Kidney epithelial cell (primary cell): ENCODE results near the gene LYRM1. TPM values are rescaled to one million over a fixed set of nuclear protein-coding genes. Genes with fewer than 3 reads are reported as not detected.

Experiments used
- DNase-seq: peaks from one replicate; pipeline ENCODE4 v3.0.0-alpha.2; 2010; ENCODE audit warnings: low read depth
- H3K27me3 ChIP-seq: 2 replicates; pipeline ENCODE4 v1.6.0; 2011; ENCODE audit warnings: low read length; ENCODE audit not compliant: control insufficient read depth, insufficient read depth
- H3K36me3 ChIP-seq: 2 replicates; pipeline ENCODE4 v1.5.1; 2011; ENCODE audit warnings: low read length; ENCODE audit not compliant: control insufficient read depth, insufficient read depth
- H3K4me3 ChIP-seq: 2 replicates; pipeline ENCODE4 v1.5.1; 2011; ENCODE audit warnings: low read depth, mild to moderate bottlenecking, control low read depth, low read length
- total RNA-seq: library from RNA; depleted of rRNA; stranded (reverse); fragments of >200 nt; gene quantifications from 2 replicates; pipeline ENCODE4 v1.2.3, GENCODE V29; 2015
- TF ChIP-seq, protein P1 (sequence below): IDR thresholded peaks from 2 replicates; pipeline ENCODE4 v1.5.1; 2011; ENCODE audit warnings: mild to moderate bottlenecking, moderate library complexity, low read length, control low read depth, inconsistent platforms; ENCODE audit not compliant: insufficient read depth, poor library complexity, severe bottlenecking

Gene LYRM1
- total RNA-seq, 1 donor from 2014 or later, result 64.8 TPM

DNA sequence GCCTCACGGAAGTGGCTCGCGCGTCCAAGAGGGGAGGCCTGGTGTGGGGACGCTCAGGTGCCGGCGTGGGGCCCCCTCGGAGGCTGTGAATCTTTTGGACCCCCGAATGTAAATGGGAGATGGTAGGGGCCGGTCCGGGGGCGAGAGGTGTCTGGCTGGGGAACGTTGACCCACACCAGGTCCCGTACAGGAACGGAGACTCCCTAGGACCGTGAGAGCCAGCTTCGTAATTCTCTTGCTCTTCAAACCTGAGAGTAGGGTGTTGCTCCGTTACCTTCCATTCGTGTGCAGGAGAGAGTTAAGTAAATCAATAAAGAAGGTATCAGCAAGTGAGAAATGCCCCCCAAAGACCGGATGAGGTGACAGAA, 481 bp downstream of the LYRM1 start:
- no peak for DNase-seq
- Histone ChIP-seq H3K4me3 (peak overlapping the region; percentile 65), H3K36me3 (no peaks in the 10 kb centered on the region), H3K27me3 (no peaks in the 10 kb centered on the region)
- TF ChIP-seq, protein P1, sequence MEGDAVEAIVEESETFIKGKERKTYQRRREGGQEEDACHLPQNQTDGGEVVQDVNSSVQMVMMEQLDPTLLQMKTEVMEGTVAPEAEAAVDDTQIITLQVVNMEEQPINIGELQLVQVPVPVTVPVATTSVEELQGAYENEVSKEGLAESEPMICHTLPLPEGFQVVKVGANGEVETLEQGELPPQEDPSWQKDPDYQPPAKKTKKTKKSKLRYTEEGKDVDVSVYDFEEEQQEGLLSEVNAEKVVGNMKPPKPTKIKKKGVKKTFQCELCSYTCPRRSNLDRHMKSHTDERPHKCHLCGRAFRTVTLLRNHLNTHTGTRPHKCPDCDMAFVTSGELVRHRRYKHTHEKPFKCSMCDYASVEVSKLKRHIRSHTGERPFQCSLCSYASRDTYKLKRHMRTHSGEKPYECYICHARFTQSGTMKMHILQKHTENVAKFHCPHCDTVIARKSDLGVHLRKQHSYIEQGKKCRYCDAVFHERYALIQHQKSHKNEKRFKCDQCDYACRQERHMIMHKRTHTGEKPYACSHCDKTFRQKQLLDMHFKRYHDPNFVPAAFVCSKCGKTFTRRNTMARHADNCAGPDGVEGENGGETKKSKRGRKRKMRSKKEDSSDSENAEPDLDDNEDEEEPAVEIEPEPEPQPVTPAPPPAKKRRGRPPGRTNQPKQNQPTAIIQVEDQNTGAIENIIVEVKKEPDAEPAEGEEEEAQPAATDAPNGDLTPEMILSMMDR, result no peak

DNA sequence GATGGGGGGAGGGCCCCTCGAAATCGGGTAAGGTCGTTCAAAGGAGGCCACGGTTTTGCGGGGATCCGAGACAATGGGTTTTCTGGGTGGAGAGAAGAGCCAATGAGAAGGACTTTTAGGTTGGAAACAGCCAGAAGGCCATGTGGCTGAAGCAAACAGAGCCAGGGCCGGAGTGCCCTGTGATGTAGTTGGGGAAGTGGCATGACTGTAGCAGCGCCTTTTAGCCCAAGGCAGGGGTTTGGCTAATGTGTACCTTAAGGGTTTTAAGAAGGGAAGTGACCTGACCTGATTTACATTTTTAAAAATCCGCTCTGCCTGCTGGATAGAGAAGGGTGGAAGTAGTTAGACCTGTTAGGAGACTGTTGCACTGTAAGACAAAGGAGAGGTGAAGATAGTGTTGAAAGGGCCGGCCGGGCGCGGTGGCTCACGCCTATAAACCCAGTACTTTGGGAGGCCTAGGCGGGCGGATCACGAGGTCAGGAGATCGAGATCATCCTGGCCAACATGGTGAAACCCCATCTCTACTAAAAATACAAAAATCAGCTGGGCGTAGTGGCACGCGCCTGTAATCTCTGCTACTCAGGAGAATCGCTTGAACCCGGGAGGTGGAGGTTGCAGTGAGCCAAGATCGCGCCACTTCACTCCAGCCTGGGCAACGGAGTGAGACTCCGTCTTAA, 1.0 kb downstream of the LYRM1 start:
- TF ChIP-seq, protein P1, result no peak
- H3K4me3 ChIP-seq, result peak overlapping the region; percentile 65
- no peaks in the 10 kb centered on the region for H3K27me3 ChIP-seq
- no peaks in the 10 kb centered on the region for H3K36me3 ChIP-seq
- DNase-seq, result no peak

DNA sequence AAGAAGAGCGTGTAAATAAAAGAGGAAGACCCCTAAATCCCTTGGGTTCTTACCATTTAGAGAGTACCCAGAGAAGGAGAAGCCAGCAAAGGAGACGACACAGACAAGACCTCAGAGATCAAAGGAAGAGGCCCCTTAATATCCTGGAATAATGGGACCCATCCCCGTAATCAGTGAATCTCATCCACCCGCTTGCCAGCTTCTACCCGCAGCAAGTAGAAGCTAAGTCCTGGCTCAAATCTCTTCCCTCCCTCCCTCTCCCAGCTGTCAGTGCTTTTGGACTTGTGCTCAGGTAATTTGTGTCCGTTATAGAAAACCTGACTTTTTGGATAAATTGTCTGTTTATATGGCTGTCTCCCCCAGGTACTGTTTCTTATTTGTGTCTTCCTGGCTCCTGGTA, 1.9 kb downstream of the LYRM1 start:
- DNase-seq, result no peak
- Histone ChIP-seq H3K27me3 (no peaks in the 10 kb centered on the region), H3K4me3 (no peak overlapping the region), H3K36me3 (no peaks in the 10 kb centered on the region)
- TF ChIP-seq, protein P1, result no peak

DNA sequence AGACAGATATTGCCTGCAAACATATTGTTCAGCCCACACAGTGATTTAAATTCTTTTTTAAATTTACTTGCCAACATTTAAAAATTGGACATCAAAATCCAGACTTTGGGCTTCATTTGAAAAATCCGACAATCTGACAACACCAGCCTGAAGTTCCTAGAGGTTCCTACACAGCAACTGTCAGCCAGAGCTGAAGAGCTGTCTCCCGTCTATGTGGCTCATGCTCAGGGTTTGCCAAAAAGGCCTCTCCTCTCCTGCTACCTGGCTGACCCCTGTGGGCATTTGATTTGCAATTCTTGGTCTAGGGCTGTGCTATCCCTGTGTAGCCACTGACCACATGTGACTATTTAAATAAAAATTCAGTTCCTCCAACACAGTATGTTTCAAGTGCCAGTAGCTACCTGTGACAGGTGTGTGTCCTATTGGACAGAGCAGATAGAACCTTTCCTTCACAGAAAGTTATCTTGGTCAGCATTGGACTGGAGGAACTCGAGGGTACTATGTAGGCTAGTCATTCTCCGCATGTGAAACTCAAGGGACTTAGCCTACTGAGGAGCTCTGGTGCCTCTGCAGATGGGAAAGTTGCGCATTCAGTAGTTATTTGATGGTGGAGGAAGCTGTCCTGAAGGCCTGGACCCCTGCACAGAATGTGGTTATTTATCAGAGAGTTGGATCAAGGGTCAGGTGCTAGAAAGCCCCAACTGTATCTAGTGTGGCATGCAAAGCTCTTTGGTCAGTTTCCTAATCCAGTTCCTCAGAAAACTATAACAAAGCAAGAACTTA, 2.7 kb downstream of the LYRM1 start:
- no peak overlapping the region for H3K4me3 ChIP-seq
- no peaks in the 10 kb centered on the region for H3K27me3 ChIP-seq
- no peaks in the 10 kb centered on the region for H3K36me3 ChIP-seq
- DNase-seq, result no peak
- TF ChIP-seq, protein P1, result no peak

DNA sequence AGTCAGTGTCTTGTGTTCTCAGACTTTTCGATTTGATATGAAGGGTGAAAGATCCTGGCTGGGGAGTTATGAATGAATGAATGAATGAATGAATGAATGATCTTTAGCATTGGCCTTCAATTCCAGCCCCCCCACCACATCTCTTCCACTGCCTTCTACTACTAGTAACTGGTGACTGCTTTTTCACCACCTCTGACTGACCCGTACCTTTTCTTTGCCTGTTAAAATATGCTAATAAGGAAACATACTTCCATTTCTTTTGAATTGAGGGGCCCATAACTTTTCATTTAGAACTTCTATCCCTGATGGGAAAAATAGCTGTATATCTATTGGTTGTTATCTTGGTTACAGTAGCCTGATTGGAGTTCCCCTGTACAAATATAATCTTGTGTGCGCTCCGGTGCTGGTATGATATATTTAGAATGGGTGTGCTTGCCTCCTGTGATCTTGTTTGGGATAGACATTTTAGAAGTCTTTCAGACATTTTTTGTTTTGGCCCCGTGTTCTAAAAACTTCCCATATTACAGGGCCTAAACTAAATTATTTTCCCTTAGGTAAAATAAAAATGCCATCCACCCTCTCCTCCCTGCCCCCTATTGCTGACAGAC, 3.4 kb downstream of the LYRM1 start:
- no peak for DNase-seq
- no peak overlapping the region for H3K4me3 ChIP-seq
- H3K27me3 ChIP-seq, result no peaks in the 10 kb centered on the region
- TF ChIP-seq, protein P1, result no peak
- no peaks in the 10 kb centered on the region for H3K36me3 ChIP-seq
